Measurements from ENCODE around the gene IL1RAPL2. TPM values are rescaled to one million over a fixed set of nuclear protein-coding genes. Genes with fewer than 3 reads are reported as not detected.

The IL1RAPL2 gene
- total RNA-seq, 1 donor from 2014 or later: 1.0 TPM

- Histone ChIP-seq H3K27ac (ENCODE audit: low read depth, low read length) (no peak overlapping the region), H3K27me3 (ENCODE audit: control insufficient read depth in 3 of 3, insufficient read depth in 3 of 3, low read length in 3 of 3) (no peaks in the 10 kb centered on the region), H3K9ac (ENCODE audit: low read depth in 1 of 3, low read length in 3 of 3) (no peak overlapping the region), H3K4me3 (ENCODE audit: low read length in 3 of 3) (no peak overlapping the region), H3K4me1 (ENCODE audit: control insufficient read depth in 3 of 3, insufficient read depth in 3 of 3, low read length in 3 of 3) (no peaks in the 10 kb centered on the region), H3K9me3 (ENCODE audit: control insufficient read depth in 3 of 3, low read length in 3 of 3) (no peaks in the 10 kb centered on the region), H3K36me3 (ENCODE audit: control insufficient read depth in 3 of 3, insufficient read depth in 3 of 3, low read length in 3 of 3) (no peaks in the 10 kb centered on the region)
Measured at GRCh38 chrX:105533951-105534350, 968.0 kb downstream of the IL1RAPL2 start.

- no peak overlapping the region for H3K27ac ChIP-seq (ENCODE audit: low read depth, low read length)
Measured at GRCh38 chrX:105543283-105543682, 977.3 kb downstream of the IL1RAPL2 start.

GRCh38 chrX:105550043-105550663, 984.2 kb downstream of the IL1RAPL2 start:
- Histone ChIP-seq H3K9ac (ENCODE audit: low read depth in 1 of 3, low read length in 3 of 3) (no peak overlapping the region), H3K9me3 (ENCODE audit: control insufficient read depth in 3 of 3, low read length in 3 of 3) (no peaks in the 10 kb centered on the region), H3K27ac (ENCODE audit: low read depth, low read length) (no peak overlapping the region), H3K27me3 (ENCODE audit: control insufficient read depth in 3 of 3, insufficient read depth in 3 of 3, low read length in 3 of 3) (no peaks in the 10 kb centered on the region), H3K4me1 (ENCODE audit: control insufficient read depth in 3 of 3, insufficient read depth in 3 of 3, low read length in 3 of 3) (no peaks in the 10 kb centered on the region), H3K4me3 (ENCODE audit: low read length in 3 of 3) (no peak overlapping the region), H3K36me3 (ENCODE audit: control insufficient read depth in 3 of 3, insufficient read depth in 3 of 3, low read length in 3 of 3) (no peaks in the 10 kb centered on the region)

More at GRCh38 chrX:105543283-105543682, 977.3 kb downstream of the IL1RAPL2 start:
- no peaks in the 10 kb centered on the region for H3K9me3 ChIP-seq (ENCODE audit: control insufficient read depth in 3 of 3, low read length in 3 of 3)
- no peaks in the 10 kb centered on the region for H3K4me1 ChIP-seq (ENCODE audit: control insufficient read depth in 3 of 3, insufficient read depth in 3 of 3, low read length in 3 of 3)
- H3K4me3 ChIP-seq (ENCODE audit: low read length in 3 of 3): no peak overlapping the region
- no peaks in the 10 kb centered on the region for H3K36me3 ChIP-seq (ENCODE audit: control insufficient read depth in 3 of 3, insufficient read depth in 3 of 3, low read length in 3 of 3)
- no peak overlapping the region for H3K9ac ChIP-seq (ENCODE audit: low read depth in 1 of 3, low read length in 3 of 3)
- H3K27me3 ChIP-seq (ENCODE audit: control insufficient read depth in 3 of 3, insufficient read depth in 3 of 3, low read length in 3 of 3): no peaks in the 10 kb centered on the region

- no peaks in the 10 kb centered on the region for H3K36me3 ChIP-seq (ENCODE audit: control insufficient read depth in 3 of 3, insufficient read depth in 3 of 3, low read length in 3 of 3)
- H3K4me3 ChIP-seq (ENCODE audit: low read length in 3 of 3): no peak overlapping the region
- H3K27me3 ChIP-seq (ENCODE audit: control insufficient read depth in 3 of 3, insufficient read depth in 3 of 3, low read length in 3 of 3): no peaks in the 10 kb centered on the region
- H3K9ac ChIP-seq (ENCODE audit: low read depth in 1 of 3, low read length in 3 of 3): no peak overlapping the region
- no peaks in the 10 kb centered on the region for H3K9me3 ChIP-seq (ENCODE audit: control insufficient read depth in 3 of 3, low read length in 3 of 3)
- H3K27ac ChIP-seq (ENCODE audit: low read depth, low read length): no peak overlapping the region
- H3K4me1 ChIP-seq (ENCODE audit: control insufficient read depth in 3 of 3, insufficient read depth in 3 of 3, low read length in 3 of 3): no peaks in the 10 kb centered on the region
Measured at GRCh38 chrX:105552395-105552794, 986.4 kb downstream of the IL1RAPL2 start.

GRCh38 chrX:105553118-105553517, 987.1 kb downstream of the IL1RAPL2 start:
- Histone ChIP-seq H3K9me3 (ENCODE audit: control insufficient read depth in 3 of 3, low read length in 3 of 3) (no peaks in the 10 kb centered on the region), H3K9ac (ENCODE audit: low read depth in 1 of 3, low read length in 3 of 3) (no peak overlapping the region), H3K36me3 (ENCODE audit: control insufficient read depth in 3 of 3, insufficient read depth in 3 of 3, low read length in 3 of 3) (no peaks in the 10 kb centered on the region), H3K27me3 (ENCODE audit: control insufficient read depth in 3 of 3, insufficient read depth in 3 of 3, low read length in 3 of 3) (no peaks in the 10 kb centered on the region), H3K4me3 (ENCODE audit: low read length in 3 of 3) (no peak overlapping the region), H3K4me1 (ENCODE audit: control insufficient read depth in 3 of 3, insufficient read depth in 3 of 3, low read length in 3 of 3) (no peaks in the 10 kb centered on the region), H3K27ac (ENCODE audit: low read depth, low read length) (no peak overlapping the region)

GRCh38 chrX:105564501-105564900, 998.5 kb downstream of the IL1RAPL2 start:
- no peaks in the 10 kb centered on the region for H3K9me3 ChIP-seq (ENCODE audit: control insufficient read depth in 3 of 3, low read length in 3 of 3)
- H3K27ac ChIP-seq (ENCODE audit: low read depth, low read length): no peak overlapping the region

GRCh38 chrX:105565856-105566255, 999.9 kb downstream of the IL1RAPL2 start:
- Histone ChIP-seq H3K4me1 (ENCODE audit: control insufficient read depth in 3 of 3, insufficient read depth in 3 of 3, low read length in 3 of 3) (no peaks in the 10 kb centered on the region), H3K4me3 (ENCODE audit: low read length in 3 of 3) (no peak overlapping the region), H3K27ac (ENCODE audit: low read depth, low read length) (no peak overlapping the region), H3K9ac (ENCODE audit: low read depth in 1 of 3, low read length in 3 of 3) (no peak overlapping the region), H3K36me3 (ENCODE audit: control insufficient read depth in 3 of 3, insufficient read depth in 3 of 3, low read length in 3 of 3) (no peaks in the 10 kb centered on the region), H3K9me3 (ENCODE audit: control insufficient read depth in 3 of 3, low read length in 3 of 3) (no peaks in the 10 kb centered on the region), H3K27me3 (ENCODE audit: control insufficient read depth in 3 of 3, insufficient read depth in 3 of 3, low read length in 3 of 3) (no peaks in the 10 kb centered on the region)

More at GRCh38 chrX:105564501-105564900, 998.5 kb downstream of the IL1RAPL2 start:
- H3K4me3 ChIP-seq (ENCODE audit: low read length in 3 of 3): no peak overlapping the region
- H3K36me3 ChIP-seq (ENCODE audit: control insufficient read depth in 3 of 3, insufficient read depth in 3 of 3, low read length in 3 of 3): no peaks in the 10 kb centered on the region
- no peaks in the 10 kb centered on the region for H3K27me3 ChIP-seq (ENCODE audit: control insufficient read depth in 3 of 3, insufficient read depth in 3 of 3, low read length in 3 of 3)
- H3K4me1 ChIP-seq (ENCODE audit: control insufficient read depth in 3 of 3, insufficient read depth in 3 of 3, low read length in 3 of 3): peaks cover 0 to 3% (median 0%) of the 10 kb centered on the region in 3 donors
- no peak overlapping the region for H3K9ac ChIP-seq (ENCODE audit: low read depth in 1 of 3, low read length in 3 of 3)

- no peaks in the 10 kb centered on the region for H3K27me3 ChIP-seq (ENCODE audit: control insufficient read depth in 3 of 3, insufficient read depth in 3 of 3, low read length in 3 of 3)
- H3K36me3 ChIP-seq (ENCODE audit: control insufficient read depth in 3 of 3, insufficient read depth in 3 of 3, low read length in 3 of 3): no peaks in the 10 kb centered on the region
- H3K27ac ChIP-seq (ENCODE audit: low read depth, low read length): no peak overlapping the region
- H3K9ac ChIP-seq (ENCODE audit: low read depth in 1 of 3, low read length in 3 of 3): no peak overlapping the region
- H3K4me3 ChIP-seq (ENCODE audit: low read length in 3 of 3): no peak overlapping the region
- no peaks in the 10 kb centered on the region for H3K4me1 ChIP-seq (ENCODE audit: control insufficient read depth in 3 of 3, insufficient read depth in 3 of 3, low read length in 3 of 3)
- H3K9me3 ChIP-seq (ENCODE audit: control insufficient read depth in 3 of 3, low read length in 3 of 3): no peaks in the 10 kb centered on the region
Measured at GRCh38 chrX:105567082-105567481, 1001.1 kb downstream of the IL1RAPL2 start.

- H3K27ac ChIP-seq (ENCODE audit: low read depth, low read length): no peak overlapping the region
- no peak overlapping the region for H3K9ac ChIP-seq (ENCODE audit: low read depth in 1 of 3, low read length in 3 of 3)
- H3K36me3 ChIP-seq (ENCODE audit: control insufficient read depth in 3 of 3, insufficient read depth in 3 of 3, low read length in 3 of 3): no peaks in the 10 kb centered on the region
- H3K4me3 ChIP-seq (ENCODE audit: low read length in 3 of 3): no peak overlapping the region
- no peaks in the 10 kb centered on the region for H3K27me3 ChIP-seq (ENCODE audit: control insufficient read depth in 3 of 3, insufficient read depth in 3 of 3, low read length in 3 of 3)
- no peaks in the 10 kb centered on the region for H3K9me3 ChIP-seq (ENCODE audit: control insufficient read depth in 3 of 3, low read length in 3 of 3)
- no peaks in the 10 kb centered on the region for H3K4me1 ChIP-seq (ENCODE audit: control insufficient read depth in 3 of 3, insufficient read depth in 3 of 3, low read length in 3 of 3)
Measured at GRCh38 chrX:105608745-105609144, 1042.7 kb downstream of the IL1RAPL2 start.

- Histone ChIP-seq H3K4me3 (ENCODE audit: low read length in 3 of 3) (no peak overlapping the region), H3K9me3 (ENCODE audit: control insufficient read depth in 3 of 3, low read length in 3 of 3) (no peaks in the 10 kb centered on the region), H3K27ac (ENCODE audit: low read depth, low read length) (no peak overlapping the region), H3K9ac (ENCODE audit: low read depth in 1 of 3, low read length in 3 of 3) (no peak overlapping the region), H3K36me3 (ENCODE audit: control insufficient read depth in 3 of 3, insufficient read depth in 3 of 3, low read length in 3 of 3) (no peaks in the 10 kb centered on the region), H3K27me3 (ENCODE audit: control insufficient read depth in 3 of 3, insufficient read depth in 3 of 3, low read length in 3 of 3) (no peaks in the 10 kb centered on the region), H3K4me1 (ENCODE audit: control insufficient read depth in 3 of 3, insufficient read depth in 3 of 3, low read length in 3 of 3) (no peaks in the 10 kb centered on the region)
Measured at GRCh38 chrX:105609530-105609929, 1043.5 kb downstream of the IL1RAPL2 start.

Data from skeletal muscle tissue (tissue), 4 donors.